IMR-90 (cell line): ENCODE measurements around the gene IGLL1.

Source experiments
- MAFK ChIP-seq: IDR thresholded peaks from 2 replicates; pipeline ENCODE4 v1.6.1; 2012; ENCODE audit warnings: low read depth, low read length, improper control_type of control experiment
- NFE2L2 ChIP-seq: fragments of 150-350 bp; IDR thresholded peaks from 2 replicates; pipeline ENCODE4 v1.6.1; 2016; ENCODE audit warnings: low read depth, mild to moderate bottlenecking, low read length
- POLR2A ChIP-seq: IDR thresholded peaks from 2 replicates; pipeline ENCODE4 v1.6.1; 2012; ENCODE audit warnings: mild to moderate bottlenecking, low read depth, low read length
- RAD21 ChIP-seq: IDR thresholded peaks from 2 replicates; pipeline ENCODE4 v1.6.1; 2012; ENCODE audit warnings: low read length, improper control_type of control experiment
- RCOR1 ChIP-seq: IDR thresholded peaks from 2 replicates; pipeline ENCODE4 v1.6.1; 2012; ENCODE audit warnings: mild to moderate bottlenecking, low read length, improper control_type of control experiment; ENCODE audit not compliant: insufficient replicate concordance
- RFX5 ChIP-seq: IDR thresholded peaks from 2 replicates; pipeline ENCODE4 v1.8.0; 2012; ENCODE audit warnings: low read depth, mild to moderate bottlenecking, low read length, moderate library complexity
- TF ChIP-seq, protein P1 (sequence below): conservative IDR thresholded peaks from 2 replicates; pipeline ENCODE4 v1.5.1; 2012; ENCODE audit warnings: mild to moderate bottlenecking, low read depth, low read length, improper control_type of control experiment
- TF ChIP-seq, protein P2 (sequence below): fragments of 150-350 bp; IDR thresholded peaks from 2 replicates; pipeline ENCODE4 v1.6.1; 2017; ENCODE audit warnings: mild to moderate bottlenecking, antibody characterized with exemption, low read length, low read depth

DNA sequence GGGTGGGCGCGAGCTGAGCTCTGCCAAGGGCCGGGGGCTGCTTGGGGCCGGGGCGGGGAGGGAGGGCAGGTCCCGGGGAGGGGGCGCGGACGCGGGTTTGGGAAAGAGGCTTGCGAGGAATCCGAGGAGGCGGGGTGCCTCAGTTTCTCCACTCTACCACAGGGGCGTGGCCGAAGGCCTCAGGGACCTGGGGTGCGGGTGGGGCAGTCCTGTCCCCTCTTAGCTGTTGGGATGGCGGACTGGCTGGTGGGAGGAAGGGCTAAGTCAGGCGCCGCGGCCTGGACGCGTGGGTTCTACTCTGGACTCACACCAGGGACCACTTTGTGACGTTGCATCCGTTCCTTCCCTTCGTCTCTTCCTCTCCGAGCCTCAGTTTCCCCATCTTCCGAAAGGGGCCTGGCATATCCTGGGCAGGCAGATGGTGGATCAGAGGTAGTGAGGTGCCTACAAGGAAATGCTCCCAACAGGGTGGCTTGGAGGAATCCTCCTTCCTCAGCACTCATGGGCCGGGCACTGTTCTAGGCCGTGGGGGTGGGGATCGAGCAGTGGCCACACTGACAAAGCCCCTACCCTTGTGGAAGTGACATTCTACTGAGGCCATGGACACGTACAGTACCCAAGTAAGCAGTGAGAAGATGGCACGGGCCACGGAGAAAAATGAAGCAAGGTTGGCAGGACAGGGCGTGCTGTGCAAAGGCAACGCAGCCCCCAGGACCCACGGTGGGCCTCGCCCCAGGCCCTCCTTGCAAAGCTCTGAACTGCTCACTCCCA, 13.2 kb downstream of the IGLL1 start:
- TF ChIP-seq POLR2A (no peak), RAD21 (no peak), MAFK (no peak), NFE2L2 (no peak), RFX5 (no peak), RCOR1 (no peak)
- TF ChIP-seq, protein P1, sequence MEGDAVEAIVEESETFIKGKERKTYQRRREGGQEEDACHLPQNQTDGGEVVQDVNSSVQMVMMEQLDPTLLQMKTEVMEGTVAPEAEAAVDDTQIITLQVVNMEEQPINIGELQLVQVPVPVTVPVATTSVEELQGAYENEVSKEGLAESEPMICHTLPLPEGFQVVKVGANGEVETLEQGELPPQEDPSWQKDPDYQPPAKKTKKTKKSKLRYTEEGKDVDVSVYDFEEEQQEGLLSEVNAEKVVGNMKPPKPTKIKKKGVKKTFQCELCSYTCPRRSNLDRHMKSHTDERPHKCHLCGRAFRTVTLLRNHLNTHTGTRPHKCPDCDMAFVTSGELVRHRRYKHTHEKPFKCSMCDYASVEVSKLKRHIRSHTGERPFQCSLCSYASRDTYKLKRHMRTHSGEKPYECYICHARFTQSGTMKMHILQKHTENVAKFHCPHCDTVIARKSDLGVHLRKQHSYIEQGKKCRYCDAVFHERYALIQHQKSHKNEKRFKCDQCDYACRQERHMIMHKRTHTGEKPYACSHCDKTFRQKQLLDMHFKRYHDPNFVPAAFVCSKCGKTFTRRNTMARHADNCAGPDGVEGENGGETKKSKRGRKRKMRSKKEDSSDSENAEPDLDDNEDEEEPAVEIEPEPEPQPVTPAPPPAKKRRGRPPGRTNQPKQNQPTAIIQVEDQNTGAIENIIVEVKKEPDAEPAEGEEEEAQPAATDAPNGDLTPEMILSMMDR = no peak
- TF ChIP-seq, protein P2, sequence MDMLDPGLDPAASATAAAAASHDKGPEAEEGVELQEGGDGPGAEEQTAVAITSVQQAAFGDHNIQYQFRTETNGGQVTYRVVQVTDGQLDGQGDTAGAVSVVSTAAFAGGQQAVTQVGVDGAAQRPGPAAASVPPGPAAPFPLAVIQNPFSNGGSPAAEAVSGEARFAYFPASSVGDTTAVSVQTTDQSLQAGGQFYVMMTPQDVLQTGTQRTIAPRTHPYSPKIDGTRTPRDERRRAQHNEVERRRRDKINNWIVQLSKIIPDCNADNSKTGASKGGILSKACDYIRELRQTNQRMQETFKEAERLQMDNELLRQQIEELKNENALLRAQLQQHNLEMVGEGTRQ = no peak
